Keratinocyte (primary cell): ENCODE results near the gene AAMP. TPM values are rescaled to one million over a fixed set of nuclear protein-coding genes. Genes with fewer than 3 reads are reported as not detected.

Experiments
- DNase-seq: peaks from one replicate; pipeline ENCODE4 v3.0.0-alpha.2; 2011; ENCODE audit warnings: low read depth, missing footprints, low spot score
- FAIRE-seq: peaks from 2 replicates; lab custom pipeline; 2011; peaks lifted over from hg19 to GRCh38; lab: Jason Lieb, UNC
- H2AFZ ChIP-seq: 2 replicates; pipeline ENCODE4 v1.6.0; 2012; ENCODE audit warnings: low read length, control low read depth, inconsistent platforms; ENCODE audit not compliant: control insufficient read depth
- H3K27ac ChIP-seq: 2 replicates; pipeline ENCODE4 v1.5.1; 2011; ENCODE audit warnings: low read length; ENCODE audit not compliant: control insufficient read depth, insufficient read depth
- H3K27me3 ChIP-seq: 3 replicates; pipeline ENCODE4 v1.6.0; 2011; ENCODE audit warnings: low read length; ENCODE audit not compliant: control insufficient read depth, insufficient read depth; ENCODE audit errors: extremely low read depth
- H3K36me3 ChIP-seq, 2 experiments: 2 replicates in 1 of 2; 3 replicates in 1 of 2; pipeline ENCODE4 v1.5.1; 2011; ENCODE audit warnings: low read length in 2 of 2, mild to moderate bottlenecking in 1 of 2; ENCODE audit not compliant: control insufficient read depth in 2 of 2, insufficient read depth in 2 of 2; ENCODE audit errors: extremely low read depth in 1 of 2
- H3K4me1 ChIP-seq: 3 replicates; pipeline ENCODE4 v1.5.1; 2011; ENCODE audit warnings: low read length; ENCODE audit not compliant: control insufficient read depth, insufficient read depth; ENCODE audit errors: extremely low read depth
- H3K4me2 ChIP-seq: 3 replicates; pipeline ENCODE4 v1.6.0; 2011; ENCODE audit warnings: low read depth, low read length; ENCODE audit not compliant: control insufficient read depth, insufficient read depth; ENCODE audit errors: extremely low read depth
- H3K4me3 ChIP-seq, 3 experiments: fragments of 200-600 bp in 1 of 3; sonication (generic) in 1 of 3; 2 replicates in 2 of 3; 3 replicates in 1 of 3; pipeline ENCODE4 v1.5.1; 2011 to 2016; ENCODE audit warnings: low read length in 3 of 3, mild to moderate bottlenecking in 3 of 3, control low read depth in 2 of 3, inconsistent platforms in 1 of 3, low read depth in 1 of 3, mixed read lengths in 1 of 3, mixed run types in 1 of 3, moderate library complexity in 1 of 3; ENCODE audit not compliant: control insufficient read depth in 2 of 3, insufficient read depth in 2 of 3; ENCODE audit errors: extremely low read depth in 1 of 3
- H3K79me2 ChIP-seq: 2 replicates; pipeline ENCODE4 v1.6.0; 2012; ENCODE audit warnings: low read length; ENCODE audit not compliant: control insufficient read depth, insufficient read depth
- H3K9ac ChIP-seq: 3 replicates; pipeline ENCODE4 v1.6.0; 2011; ENCODE audit warnings: low read length; ENCODE audit not compliant: control insufficient read depth, insufficient read depth; ENCODE audit errors: extremely low read depth
- H3K9me1 ChIP-seq: 3 replicates; pipeline ENCODE4 v1.6.0; 2011; ENCODE audit warnings: low read length; ENCODE audit not compliant: control insufficient read depth, insufficient read depth; ENCODE audit errors: extremely low read depth
- H3K9me3 ChIP-seq: 2 replicates; pipeline ENCODE4 v1.5.1; 2012; ENCODE audit warnings: low read depth, low read length; ENCODE audit not compliant: control insufficient read depth
- H4K20me1 ChIP-seq: 3 replicates; pipeline ENCODE4 v1.6.0; 2011; ENCODE audit warnings: low read length; ENCODE audit not compliant: control insufficient read depth, insufficient read depth; ENCODE audit errors: extremely low read depth
- EZH2 ChIP-seq: IDR thresholded peaks from one replicate; pipeline ENCODE4 v1.6.1; 2012; ENCODE audit warnings: inconsistent platforms, mild to moderate bottlenecking, low read length, moderate library complexity
- dilution Hi-C: fragments of 300-500 bp; cut with MboI; formaldehyde crosslinking; loops from one replicate; pipeline ENCODE4 v1.7.0; 2020; ENCODE audit warnings: low sequenced_read_pairs; ENCODE audit not compliant: extremely low pct_ligation_motif_present
- polyA plus RNA-seq, 5 experiments: library from polyadenylated mRNA; depleted of rRNA in 3 of 5; stranded (reverse) in 3 of 5; stranded (forward) in 1 of 5; unstranded in 1 of 5; fragments of >200 nt; gene quantifications; 1 replicate in 1 of 5; 2 replicates in 3 of 5; 3 replicates in 1 of 5; pipeline versions ENCODE4 v1.2.1 to v1.2.3, GENCODE V29; 2011 to 2012; ENCODE audit warnings: missing spikeins in 2 of 5, low read depth in 1 of 5, low replicate concordance in 1 of 5
- TF ChIP-seq, protein P1 (sequence below), 3 experiments: IDR thresholded peaks in 1 of 3; conservative IDR thresholded peaks in 1 of 3; optimal IDR thresholded peaks in 1 of 3; 2 replicates in 2 of 3; 3 replicates in 1 of 3; pipeline versions ENCODE3 to v1.5.1; 2011; ENCODE audit warnings: low read length in 3 of 3, mild to moderate bottlenecking in 3 of 3, moderate library complexity in 2 of 3, control low read depth in 1 of 3, inconsistent platforms in 1 of 3; ENCODE audit not compliant: insufficient read depth in 2 of 3; ENCODE audit errors: extremely low read depth in 1 of 3

The AAMP gene
- polyA plus RNA-seq, 1 donor (not counting 4 experiments of a cell fraction or from before 2014, with no cell fraction given), result 78.4 TPM

DNA sequence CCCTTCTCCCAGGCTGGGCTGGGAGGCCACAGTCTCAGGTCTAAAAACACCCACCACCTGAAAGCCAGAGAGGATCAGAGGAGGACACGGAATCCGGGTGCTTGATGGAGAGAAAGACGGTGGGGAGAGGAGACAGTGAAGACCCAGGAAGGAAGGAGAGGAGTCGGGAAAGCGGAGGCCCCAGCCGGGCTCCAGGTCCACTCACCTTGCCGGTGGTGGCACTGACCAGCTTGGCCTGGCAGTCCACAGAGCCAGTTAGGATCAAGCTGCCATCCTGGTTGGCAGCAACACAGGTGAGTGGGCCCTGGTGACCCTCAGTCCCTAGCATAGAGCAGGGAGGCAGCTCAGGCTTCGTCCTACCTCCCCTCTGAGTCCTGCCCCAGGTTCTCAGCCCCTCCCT, 4.3 kb downstream of the AAMP start:
- DNase-seq, result no peak
- no peak overlapping the region for H3K4me2 ChIP-seq
- H3K36me3 ChIP-seq, result peaks cover 29 to 31% of the 10 kb centered on the region in 2 experiments
- H3K27me3 ChIP-seq, result no peaks in the 10 kb centered on the region
- no peak overlapping the region for H3K4me3 ChIP-seq
- H3K27ac ChIP-seq, result no peak overlapping the region
- peaks cover 14% of the 10 kb centered on the region for H3K79me2 ChIP-seq
- H3K9ac ChIP-seq, result no peak overlapping the region
- H3K9me3 ChIP-seq, result no peaks in the 10 kb centered on the region
- no peaks in the 10 kb centered on the region for H4K20me1 ChIP-seq
- H2AFZ ChIP-seq, result no peak overlapping the region
- peaks cover 4% of the 10 kb centered on the region for H3K4me1 ChIP-seq
- dilution Hi-C loops, result no loop called here
- TF ChIP-seq, protein P1, sequence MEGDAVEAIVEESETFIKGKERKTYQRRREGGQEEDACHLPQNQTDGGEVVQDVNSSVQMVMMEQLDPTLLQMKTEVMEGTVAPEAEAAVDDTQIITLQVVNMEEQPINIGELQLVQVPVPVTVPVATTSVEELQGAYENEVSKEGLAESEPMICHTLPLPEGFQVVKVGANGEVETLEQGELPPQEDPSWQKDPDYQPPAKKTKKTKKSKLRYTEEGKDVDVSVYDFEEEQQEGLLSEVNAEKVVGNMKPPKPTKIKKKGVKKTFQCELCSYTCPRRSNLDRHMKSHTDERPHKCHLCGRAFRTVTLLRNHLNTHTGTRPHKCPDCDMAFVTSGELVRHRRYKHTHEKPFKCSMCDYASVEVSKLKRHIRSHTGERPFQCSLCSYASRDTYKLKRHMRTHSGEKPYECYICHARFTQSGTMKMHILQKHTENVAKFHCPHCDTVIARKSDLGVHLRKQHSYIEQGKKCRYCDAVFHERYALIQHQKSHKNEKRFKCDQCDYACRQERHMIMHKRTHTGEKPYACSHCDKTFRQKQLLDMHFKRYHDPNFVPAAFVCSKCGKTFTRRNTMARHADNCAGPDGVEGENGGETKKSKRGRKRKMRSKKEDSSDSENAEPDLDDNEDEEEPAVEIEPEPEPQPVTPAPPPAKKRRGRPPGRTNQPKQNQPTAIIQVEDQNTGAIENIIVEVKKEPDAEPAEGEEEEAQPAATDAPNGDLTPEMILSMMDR (optimal IDR thresholded peaks at IDR 0.05 in 1 of 3, IDR thresholded peaks at IDR 0.05 in 1 of 3, conservative IDR thresholded peaks at IDR 0.05 in 1 of 3; ENCODE audit: extremely low read depth in 1 of 3, insufficient read depth in 2 of 3, low read length in 3 of 3), result no peak
- H3K9me1 ChIP-seq, result peaks cover 2% of the 10 kb centered on the region
- no peak for FAIRE-seq

DNA sequence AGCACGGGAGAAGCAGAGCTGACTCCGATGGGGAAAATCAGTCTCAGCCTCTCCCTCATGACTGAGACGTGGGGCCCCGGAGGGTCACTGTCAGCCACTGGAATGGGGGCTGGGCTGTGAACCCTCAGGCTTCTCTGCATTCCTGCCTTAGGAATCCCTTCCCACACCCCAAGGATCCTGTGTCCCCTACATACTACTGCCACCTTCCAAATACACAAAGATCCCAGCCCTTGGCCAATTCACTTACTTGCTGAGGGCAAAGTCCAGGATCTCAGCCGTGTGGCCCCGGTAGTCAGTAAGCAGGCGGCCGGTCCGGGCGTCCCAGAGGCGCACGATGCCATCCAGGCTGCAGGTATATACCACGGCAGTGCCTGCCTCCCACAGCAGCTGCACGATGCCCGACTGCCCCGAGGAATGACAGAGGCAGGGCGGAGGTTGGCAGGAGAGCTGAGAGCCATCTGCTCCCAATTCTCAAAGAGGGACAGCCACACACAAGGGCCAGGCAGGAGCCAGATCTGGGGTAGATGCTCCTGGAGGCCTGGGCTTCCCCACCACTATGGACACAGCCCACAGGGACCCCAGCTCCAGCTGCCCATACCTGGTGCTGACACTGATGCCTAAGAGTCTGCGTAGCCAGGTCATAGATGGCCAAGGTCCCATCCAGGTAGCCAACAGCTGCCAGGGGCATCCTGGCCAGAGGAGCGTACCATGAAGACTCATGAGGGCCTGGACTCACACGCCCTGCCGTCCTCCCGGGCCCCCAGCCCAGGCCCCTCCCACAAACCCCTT, 5.0 kb downstream of the AAMP start:
- Histone ChIP-seq H4K20me1 (no peaks in the 10 kb centered on the region), H3K9me3 (no peaks in the 10 kb centered on the region), H3K9ac (no peak overlapping the region), H3K4me1 (peaks cover 4% of the 10 kb centered on the region), H3K9me1 (peaks cover 2% of the 10 kb centered on the region), H3K27ac (no peak overlapping the region), H3K79me2 (peaks cover 14% of the 10 kb centered on the region), H3K4me3 (no peak overlapping the region), H3K4me2 (no peak overlapping the region), H3K27me3 (no peaks in the 10 kb centered on the region), H2AFZ (no peak overlapping the region), H3K36me3 (peaks cover 29 to 31% of the 10 kb centered on the region in 2 experiments)
- dilution Hi-C loops, result no loop called here
- FAIRE-seq (no peak), DNase-seq (no peak)
- no peak for TF ChIP-seq EZH2
- TF ChIP-seq, protein P1 (optimal IDR thresholded peaks at IDR 0.05 in 1 of 3, IDR thresholded peaks at IDR 0.05 in 1 of 3, conservative IDR thresholded peaks at IDR 0.05 in 1 of 3; ENCODE audit: extremely low read depth in 1 of 3, insufficient read depth in 2 of 3, low read length in 3 of 3), result no peak
